ENCODE measurements around the gene SYF2.
"Not testable (repeated sequence)": the region's sequence is repeated elsewhere in the genome, so short reads cannot be mapped to it uniquely, and the experiment has no call there.

Gene SYF2

DNA sequence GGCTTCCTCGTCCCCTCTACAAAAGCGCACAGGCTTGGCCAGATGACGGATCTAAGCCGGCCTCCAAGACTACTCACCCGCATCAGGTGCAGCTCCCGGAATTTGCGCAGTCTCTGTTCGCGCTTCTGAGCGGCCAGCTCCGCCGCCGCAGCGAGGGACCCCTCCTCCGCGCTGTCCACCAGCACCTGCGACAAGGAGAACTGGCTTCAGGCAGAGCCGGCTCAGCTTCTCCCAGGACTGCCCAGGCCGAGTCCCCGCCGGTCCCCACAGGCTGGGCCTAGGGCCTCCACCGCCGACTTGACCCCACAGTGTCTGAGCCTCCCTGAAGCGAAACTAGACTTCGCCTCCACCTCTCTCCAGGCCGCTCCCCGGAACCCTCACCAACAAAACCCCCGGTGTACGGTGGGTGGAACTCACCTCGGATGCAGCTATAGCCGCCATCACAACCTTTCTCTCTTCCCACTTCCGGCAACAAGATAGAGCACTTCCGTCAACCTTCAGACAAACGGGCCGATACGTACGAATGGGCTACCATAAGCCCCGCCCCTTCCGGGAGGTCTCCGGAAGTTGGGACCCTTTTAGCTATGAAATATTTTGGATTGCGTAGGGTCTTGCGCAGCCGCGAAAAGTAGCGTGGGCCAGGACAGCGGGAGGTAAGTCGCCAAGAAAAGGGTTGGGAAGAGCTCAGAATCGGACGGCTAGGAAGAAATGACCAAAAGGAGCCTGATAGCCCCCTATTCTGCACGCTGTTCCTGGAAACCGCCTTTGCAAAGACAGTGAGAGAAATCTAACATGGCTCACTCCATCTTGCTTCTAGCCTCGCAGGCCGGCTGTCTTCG, at the start of gene SYF2:
Gene SYF2 (minus strand): TSS at position 476 of the 839 bp plus-strand sequence. CDS start 35 bp downstream, at position 441.
- peak within 1 kb of the TSS; percentile 90 for H3K4me3 ChIP-seq (ENCODE audit: low read depth, low read length)
- peak; percentile 95 for DNase-seq (ENCODE audit: low read depth)
- TF ChIP-seq, protein P1, sequence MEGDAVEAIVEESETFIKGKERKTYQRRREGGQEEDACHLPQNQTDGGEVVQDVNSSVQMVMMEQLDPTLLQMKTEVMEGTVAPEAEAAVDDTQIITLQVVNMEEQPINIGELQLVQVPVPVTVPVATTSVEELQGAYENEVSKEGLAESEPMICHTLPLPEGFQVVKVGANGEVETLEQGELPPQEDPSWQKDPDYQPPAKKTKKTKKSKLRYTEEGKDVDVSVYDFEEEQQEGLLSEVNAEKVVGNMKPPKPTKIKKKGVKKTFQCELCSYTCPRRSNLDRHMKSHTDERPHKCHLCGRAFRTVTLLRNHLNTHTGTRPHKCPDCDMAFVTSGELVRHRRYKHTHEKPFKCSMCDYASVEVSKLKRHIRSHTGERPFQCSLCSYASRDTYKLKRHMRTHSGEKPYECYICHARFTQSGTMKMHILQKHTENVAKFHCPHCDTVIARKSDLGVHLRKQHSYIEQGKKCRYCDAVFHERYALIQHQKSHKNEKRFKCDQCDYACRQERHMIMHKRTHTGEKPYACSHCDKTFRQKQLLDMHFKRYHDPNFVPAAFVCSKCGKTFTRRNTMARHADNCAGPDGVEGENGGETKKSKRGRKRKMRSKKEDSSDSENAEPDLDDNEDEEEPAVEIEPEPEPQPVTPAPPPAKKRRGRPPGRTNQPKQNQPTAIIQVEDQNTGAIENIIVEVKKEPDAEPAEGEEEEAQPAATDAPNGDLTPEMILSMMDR (IDR thresholded peaks at IDR 0.05; ENCODE audit: insufficient read depth, low read depth, low read length, missing control alignments): no peak

DNA sequence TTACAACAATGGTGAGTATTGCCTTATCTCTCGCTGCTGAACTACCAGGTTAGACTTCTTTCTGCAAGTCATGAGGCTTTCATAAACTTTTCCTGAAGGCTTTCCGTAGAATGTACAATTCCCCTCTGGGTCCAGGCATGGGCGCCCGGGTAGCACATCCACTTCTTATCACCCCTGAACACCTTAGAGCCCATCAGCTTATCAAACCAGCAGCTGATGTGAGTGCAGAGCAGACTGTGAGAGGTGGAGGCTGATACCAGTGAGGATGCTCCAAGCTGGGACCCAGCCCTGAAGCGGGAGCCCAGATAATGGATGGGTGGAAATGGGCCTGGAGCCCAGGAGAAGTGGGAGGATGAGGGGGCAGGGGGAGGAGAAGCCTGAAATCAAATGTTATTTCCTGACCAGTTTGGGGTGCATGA, 47.4 kb upstream of the SYF2 start:
- not testable (repeated sequence) for DNase-seq (ENCODE audit: low read depth); H3K4me3 ChIP-seq (ENCODE audit: low read depth, low read length)

DNA sequence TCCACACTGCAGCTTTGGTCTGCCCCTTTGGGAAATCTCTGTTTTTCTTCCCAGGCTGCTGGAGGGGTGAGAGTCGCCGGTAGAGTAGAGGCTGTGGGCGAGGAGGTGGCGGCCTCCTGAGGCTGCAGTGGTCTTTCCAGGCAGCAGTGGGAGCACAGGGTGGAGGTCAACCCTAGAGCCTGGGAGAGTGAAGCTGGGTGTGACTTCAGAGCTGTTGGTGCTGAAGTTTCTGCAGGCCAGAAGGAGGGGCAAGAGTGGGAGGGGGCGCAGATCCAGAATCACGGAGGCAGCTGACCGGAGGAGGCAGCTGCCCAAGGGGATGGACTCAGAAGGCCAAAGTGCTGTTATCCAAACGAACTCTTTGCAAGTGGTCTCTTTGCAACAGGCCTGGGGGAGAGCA, 46.5 kb upstream of the SYF2 start:
- not testable (repeated sequence) for DNase-seq (ENCODE audit: low read depth); H3K4me3 ChIP-seq (ENCODE audit: low read depth, low read length)

DNA sequence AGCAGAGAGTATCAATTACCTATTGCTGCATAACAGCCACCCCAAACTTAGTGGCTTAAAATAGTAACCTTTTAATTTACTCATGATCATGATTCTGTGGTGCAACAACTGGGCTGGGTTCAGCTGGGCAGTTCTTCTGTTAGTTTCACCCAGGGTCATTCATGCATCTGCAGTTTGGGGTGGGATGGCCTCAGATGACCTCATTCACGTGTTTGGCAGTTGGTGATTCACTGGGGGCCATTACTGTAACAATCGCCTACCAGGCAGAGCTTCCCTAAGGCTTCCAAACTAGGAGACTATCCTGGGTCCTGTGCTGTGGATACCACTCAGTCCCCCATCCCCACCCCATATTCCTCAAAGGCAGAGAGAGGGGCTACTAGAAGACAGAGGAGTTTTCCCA, 46.1 kb upstream of the SYF2 start:
- DNase-seq (ENCODE audit: low read depth); H3K4me3 ChIP-seq (ENCODE audit: low read depth, low read length): not testable (repeated sequence)

DNA sequence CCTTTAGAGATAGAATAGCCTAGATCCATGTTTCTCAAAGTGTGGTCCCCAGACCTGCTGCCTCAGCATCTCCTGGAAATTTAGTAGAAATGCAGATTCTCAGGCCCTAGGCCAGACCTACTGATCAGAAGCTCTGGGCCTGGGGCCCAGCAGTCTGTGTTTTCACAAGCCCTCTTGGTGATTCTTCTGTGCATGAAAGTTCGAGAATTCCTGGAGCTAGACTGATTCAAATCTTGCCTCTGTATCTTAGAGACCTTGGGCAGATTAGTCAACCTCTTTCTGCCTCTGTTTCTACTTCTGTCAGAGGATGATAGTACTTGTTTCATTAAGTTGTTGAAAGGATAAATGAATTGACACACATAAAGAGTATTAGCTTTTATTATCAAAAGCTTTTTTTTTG, 45.0 kb upstream of the SYF2 start:
- not testable (repeated sequence) for DNase-seq (ENCODE audit: low read depth); H3K4me3 ChIP-seq (ENCODE audit: low read depth, low read length)

DNA sequence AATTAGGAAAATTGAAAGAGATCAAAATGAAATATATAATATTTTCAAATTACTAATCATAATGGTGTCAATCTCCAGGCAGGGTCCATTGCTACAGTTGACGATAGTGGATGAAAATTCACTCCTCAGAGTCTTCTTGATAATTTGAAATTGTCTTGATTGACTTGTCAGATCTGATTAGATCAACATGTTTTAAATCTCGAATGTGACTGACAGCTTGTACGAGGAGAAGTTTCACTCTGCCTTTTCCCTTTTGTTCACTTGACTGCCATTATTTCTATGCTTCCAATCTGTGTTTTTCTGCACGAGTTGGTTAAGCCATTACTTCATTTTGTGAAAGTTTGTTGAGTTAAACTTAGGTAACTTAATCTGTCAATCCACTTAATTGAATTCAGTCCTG, 43.3 kb upstream of the SYF2 start:
- H3K4me3 ChIP-seq (ENCODE audit: low read depth, low read length); DNase-seq (ENCODE audit: low read depth): not testable (repeated sequence)

DNA sequence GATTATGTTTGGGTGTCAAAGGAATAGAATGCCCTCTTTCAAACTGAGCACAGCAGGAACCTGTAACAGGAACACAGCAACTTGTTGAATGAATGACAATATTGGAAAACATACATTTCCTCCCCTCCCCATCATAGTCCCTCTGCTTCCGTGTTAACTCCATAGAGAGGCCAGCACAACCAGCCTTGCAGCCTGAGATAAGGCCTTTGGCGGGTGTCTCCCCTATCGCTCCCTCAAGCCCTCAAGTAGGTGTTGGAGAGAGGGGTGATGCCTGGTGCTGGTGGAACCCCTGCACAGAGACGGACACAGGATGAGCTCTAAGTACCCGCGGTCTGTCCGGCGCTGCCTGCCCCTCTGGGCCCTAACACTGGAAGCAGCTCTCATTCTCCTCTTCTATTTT, 39.9 kb upstream of the SYF2 start, which contains the start of gene RHD:
Gene RHD (plus strand): TSS at position 272 of the 400 bp plus-strand sequence. CDS start 39 bp downstream, at position 311.
- DNase-seq (ENCODE audit: low read depth); H3K4me3 ChIP-seq (ENCODE audit: low read depth, low read length): not testable (repeated sequence)

DNA sequence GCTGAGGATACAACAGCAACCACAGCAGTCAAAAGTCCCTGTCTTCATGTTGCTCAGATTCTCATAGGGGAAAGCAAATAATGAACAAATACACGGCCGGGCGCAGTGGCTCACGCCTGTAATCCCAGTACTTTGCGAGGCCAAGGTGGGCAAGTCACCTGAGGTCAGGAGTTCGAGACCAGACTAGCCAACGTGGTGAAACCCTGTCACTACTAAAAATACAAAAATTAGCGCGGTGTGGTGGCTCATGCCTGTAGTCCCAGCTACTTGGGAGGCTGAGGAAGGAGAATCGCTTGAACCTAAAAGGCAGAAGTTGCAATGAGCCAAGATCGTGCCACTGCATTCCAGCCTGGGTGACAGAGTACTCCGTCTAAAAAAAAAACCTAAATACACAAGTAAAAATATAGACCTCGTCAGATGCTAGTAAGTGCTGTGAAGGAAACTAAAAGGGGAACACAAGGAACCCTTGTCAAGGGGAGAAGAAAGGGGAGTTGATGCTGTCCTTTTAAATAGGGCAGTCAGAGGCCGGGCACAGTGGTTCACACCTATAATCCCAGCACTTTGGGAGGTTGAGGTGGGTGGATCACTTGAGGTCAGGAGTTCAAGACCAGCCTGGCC, 36.0 kb upstream of the SYF2 start:
- not testable (repeated sequence) for DNase-seq (ENCODE audit: low read depth)
- H3K4me3 ChIP-seq (ENCODE audit: low read depth, low read length): peak overlapping the region; percentile 58

DNA sequence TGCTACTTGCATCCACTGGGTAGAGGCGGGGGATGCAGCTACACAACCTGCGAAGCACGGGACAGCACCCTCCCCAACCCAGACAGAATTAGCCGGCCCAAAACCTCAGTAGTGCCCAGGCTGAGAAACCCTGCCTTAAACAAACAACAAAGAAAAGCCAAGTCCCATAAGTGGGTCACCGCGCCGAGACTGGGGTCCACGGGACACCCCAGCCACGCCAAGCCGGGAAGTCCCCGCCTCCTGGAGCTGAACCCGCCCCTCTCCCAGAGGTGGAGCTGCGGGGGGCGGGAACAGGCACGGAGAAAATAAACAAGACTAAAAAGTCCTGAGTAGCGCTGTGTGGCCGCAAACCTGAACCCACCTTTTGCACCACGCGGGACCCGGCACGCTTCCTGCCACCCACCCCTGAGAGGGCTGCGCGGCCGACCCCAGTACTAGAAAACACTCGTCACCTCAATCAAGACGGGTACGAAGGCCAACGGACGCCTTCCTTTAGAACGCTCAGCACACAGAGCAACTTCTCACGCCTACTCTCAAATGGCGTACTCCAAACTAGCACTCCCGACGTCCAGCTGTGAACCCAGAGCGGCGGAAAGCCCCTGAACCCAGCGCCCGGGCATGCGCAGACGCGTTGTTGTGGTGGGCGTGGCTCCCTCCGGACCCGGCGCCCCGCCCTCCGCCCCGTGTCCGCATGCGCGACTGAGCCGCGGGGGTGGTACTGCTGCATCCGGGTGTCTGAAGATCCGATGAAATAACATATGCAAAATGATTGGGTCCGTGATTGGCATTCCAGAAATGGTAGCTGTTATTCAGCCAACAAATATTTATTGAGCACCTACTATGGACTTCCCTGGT, 35.2 kb upstream of the SYF2 start:
- peak overlapping the region; percentile 58 for H3K4me3 ChIP-seq (ENCODE audit: low read depth, low read length)
- peak; percentile 91 for DNase-seq (ENCODE audit: low read depth)

DNA sequence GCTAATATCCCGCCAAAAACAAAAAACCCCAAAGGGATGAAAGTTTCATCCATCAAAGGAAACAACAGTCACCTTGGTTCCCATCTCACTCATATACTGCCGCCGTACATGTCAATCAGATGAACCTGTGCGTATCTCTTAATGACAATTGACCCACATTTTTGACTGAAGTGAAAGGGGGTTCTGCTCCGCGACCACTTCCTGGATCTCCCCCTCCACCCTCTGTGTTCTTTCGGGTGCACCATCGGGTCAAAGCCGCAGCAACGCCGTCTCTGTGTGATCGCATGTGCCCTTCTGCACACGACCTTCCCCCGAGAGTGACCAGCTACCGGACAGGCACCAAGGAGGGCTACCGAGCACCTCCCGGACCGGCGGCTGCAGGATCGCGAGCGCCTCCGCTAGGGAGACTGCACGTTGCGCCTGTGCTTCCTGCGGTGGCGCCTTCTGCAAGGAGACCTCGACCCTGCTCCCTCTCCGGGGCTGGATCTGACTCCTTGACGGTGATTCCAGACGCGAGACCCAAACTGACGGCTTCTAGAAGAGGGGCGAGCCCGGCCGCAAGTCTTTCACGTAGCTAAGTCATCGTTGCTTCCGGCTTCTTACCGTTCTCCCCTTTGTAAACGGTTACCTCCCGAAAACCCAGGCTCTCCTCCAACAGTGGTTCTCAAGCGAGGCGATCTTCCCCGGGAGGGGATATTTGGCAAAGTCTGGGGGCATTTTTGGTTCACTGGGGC, 34.4 kb upstream of the SYF2 start:
- H3K4me3 ChIP-seq (ENCODE audit: low read depth, low read length): peak overlapping the region; percentile 78
- DNase-seq (ENCODE audit: low read depth): peak; percentile 56

DNA sequence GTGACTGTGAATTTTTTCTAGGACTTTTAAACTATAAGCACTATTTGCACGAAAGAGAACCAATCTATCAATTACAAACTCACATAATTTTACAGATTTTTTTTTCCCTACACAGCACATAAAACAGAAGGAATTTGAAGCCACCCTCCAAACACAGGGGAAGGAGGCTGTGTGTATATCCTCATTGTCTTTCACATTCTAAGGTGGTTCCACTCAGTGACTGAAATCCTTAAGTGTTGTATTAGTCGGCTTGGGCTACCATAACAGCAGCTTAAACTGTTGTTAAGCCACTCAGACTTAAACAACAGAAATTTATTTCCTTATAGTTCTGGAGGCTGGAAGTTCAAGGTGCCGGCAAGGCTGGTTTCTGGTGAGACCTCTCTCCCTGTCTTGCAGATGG, 28.0 kb upstream of the SYF2 start:
- H3K4me3 ChIP-seq (ENCODE audit: low read depth, low read length); DNase-seq (ENCODE audit: low read depth): not testable (repeated sequence)

DNA sequence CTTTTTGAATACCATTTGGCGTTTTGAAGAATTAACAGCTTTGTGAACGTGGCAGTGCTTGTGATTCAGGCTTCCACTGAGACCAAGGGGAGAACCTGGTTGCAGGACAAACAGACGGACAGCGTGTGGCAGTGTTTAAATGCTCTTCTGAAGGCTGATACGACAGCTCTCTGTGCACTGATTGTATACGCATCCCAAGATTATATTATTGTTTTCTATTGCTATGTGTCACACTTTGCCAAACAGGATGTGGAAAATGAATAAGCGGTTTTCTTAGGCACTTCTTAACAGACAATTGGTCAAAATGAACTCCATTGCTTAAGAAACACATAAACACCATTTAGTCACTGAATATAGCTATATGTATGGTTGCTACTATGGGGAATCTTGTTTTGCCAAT, 27.5 kb upstream of the SYF2 start:
- not testable (repeated sequence) for DNase-seq (ENCODE audit: low read depth)

More for the DNA sequence above, 27.5 kb upstream of the SYF2 start:
- not testable (repeated sequence) for H3K4me3 ChIP-seq (ENCODE audit: low read depth, low read length)
